ENCODE results near the gene TWSG1.

TWSG1 gene

GRCh38 chr18:9380101-9380500 lies 45.5 kb downstream of the TWSG1 start:
- no peak for TF ChIP-seq CTCF (IDR thresholded peaks at IDR 0.05; ENCODE audit: low read depth, low read length)
- peak overlapping the region; percentile 65 for H3K27ac ChIP-seq
- no peak for DNase-seq

GRCh38 chr18:9380621-9381395 lies 46.2 kb downstream of the TWSG1 start:
- Histone ChIP-seq H3K36me3 (no peaks in the 10 kb centered on the region), H3K4me3 (ENCODE audit: low read depth, low read length) (peak overlapping the region; percentile 8; the same call in 1 of the 2 replicates), H3K27me3 (ENCODE audit: insufficient read depth, low read depth, severe bottlenecking) (no peaks in the 10 kb centered on the region), H3K9me3 (ENCODE audit: severe bottlenecking) (no peaks in the 10 kb centered on the region), H3K27ac (peak overlapping the region; percentile 65)
- DNase-seq = peak; percentile 14
- TF ChIP-seq CTCF (IDR thresholded peaks at IDR 0.05; ENCODE audit: low read depth, low read length) = no peak

More at GRCh38 chr18:9380101-9380500, 45.5 kb downstream of the TWSG1 start:
- H3K36me3 ChIP-seq = no peaks in the 10 kb centered on the region
- H3K9me3 ChIP-seq (ENCODE audit: severe bottlenecking) = no peaks in the 10 kb centered on the region
- H3K4me3 ChIP-seq (ENCODE audit: low read depth, low read length) = no peak overlapping the region
- H3K27me3 ChIP-seq (ENCODE audit: insufficient read depth, low read depth, severe bottlenecking) = no peaks in the 10 kb centered on the region

- TF ChIP-seq CTCF (IDR thresholded peaks at IDR 0.05; ENCODE audit: low read depth, low read length) = no peak
- H3K4me3 ChIP-seq (ENCODE audit: low read depth, low read length) = no peak overlapping the region
- no peaks in the 10 kb centered on the region for H3K9me3 ChIP-seq (ENCODE audit: severe bottlenecking)
- no peaks in the 10 kb centered on the region for H3K27me3 ChIP-seq (ENCODE audit: insufficient read depth, low read depth, severe bottlenecking)
- DNase-seq = no peak
- H3K27ac ChIP-seq = no peak overlapping the region
- H3K36me3 ChIP-seq = no peaks in the 10 kb centered on the region
Observed at GRCh38 chr18:9386879-9387278, 52.3 kb downstream of the TWSG1 start.

- TF ChIP-seq CTCF (IDR thresholded peaks at IDR 0.05; ENCODE audit: low read depth, low read length) = no peak
- Histone ChIP-seq H3K4me3 (ENCODE audit: low read depth, low read length) (no peak overlapping the region), H3K9me3 (ENCODE audit: severe bottlenecking) (no peaks in the 10 kb centered on the region), H3K27ac (no peak overlapping the region), H3K36me3 (no peaks in the 10 kb centered on the region), H3K27me3 (ENCODE audit: insufficient read depth, low read depth, severe bottlenecking) (no peaks in the 10 kb centered on the region)
- no peak for DNase-seq
Observed at GRCh38 chr18:9387891-9388290, 53.3 kb downstream of the TWSG1 start.

GRCh38 chr18:9389706-9390105 lies 55.1 kb downstream of the TWSG1 start:
- TF ChIP-seq CTCF (IDR thresholded peaks at IDR 0.05; ENCODE audit: low read depth, low read length) = no peak
- H3K27me3 ChIP-seq (ENCODE audit: insufficient read depth, low read depth, severe bottlenecking) = no peaks in the 10 kb centered on the region
- H3K9me3 ChIP-seq (ENCODE audit: severe bottlenecking) = no peaks in the 10 kb centered on the region
- H3K4me3 ChIP-seq (ENCODE audit: low read depth, low read length) = no peak overlapping the region
- no peak for DNase-seq
- H3K36me3 ChIP-seq = no peaks in the 10 kb centered on the region
- H3K27ac ChIP-seq = no peak overlapping the region

- peak; percentile 31 for TF ChIP-seq CTCF (IDR thresholded peaks at IDR 0.05; ENCODE audit: low read depth, low read length)
- Histone ChIP-seq H3K27me3 (ENCODE audit: insufficient read depth, low read depth, severe bottlenecking) (no peaks in the 10 kb centered on the region), H3K9me3 (ENCODE audit: severe bottlenecking) (no peaks in the 10 kb centered on the region), H3K36me3 (peaks cover 3% of the 10 kb centered on the region), H3K27ac (no peak overlapping the region), H3K4me3 (ENCODE audit: low read depth, low read length) (no peak overlapping the region)
- no peak for DNase-seq
Observed at GRCh38 chr18:9392726-9393125, 58.2 kb downstream of the TWSG1 start.
